HepG2 (cell line): ENCODE data around the gene CALY. TPM values are rescaled to one million over a fixed set of nuclear protein-coding genes. Genes with fewer than 3 reads are reported as not detected.

Source experiments
- ADNP ChIP-seq: sonication (generic); formaldehyde crosslinking; IDR thresholded peaks from 2 replicates; pipeline ENCODE4 v1.4.0; 2020; ENCODE audit warnings: missing genetic modification reagents
- AKNA ChIP-seq: sonication (generic); formaldehyde crosslinking; IDR thresholded peaks from 2 replicates; pipeline ENCODE4 v1.4.0; 2020; ENCODE audit warnings: missing genetic modification reagents, borderline replicate concordance
- HDAC2 ChIP-seq: sonication (generic); formaldehyde crosslinking; IDR thresholded peaks from 2 replicates; pipeline ENCODE4 v1.4.0; 2020; ENCODE audit warnings: missing genetic modification reagents
- LBX2 ChIP-seq: sonication (generic); formaldehyde crosslinking; IDR thresholded peaks from 2 replicates; pipeline ENCODE4 v1.5.0; 2020; ENCODE audit warnings: missing genetic modification reagents, mild to moderate bottlenecking, borderline replicate concordance
- MXI1 ChIP-seq: IDR thresholded peaks from 3 replicates; pipeline ENCODE4 v1.6.1; 2012; ENCODE audit warnings: low read depth, low read length, inconsistent platforms, borderline replicate concordance
- NFAT5 ChIP-seq: sonication (generic); formaldehyde crosslinking; IDR thresholded peaks from 2 replicates; pipeline ENCODE4 v1.4.0; 2020; ENCODE audit warnings: missing genetic modification reagents
- PHF8 ChIP-seq: sonication (generic); formaldehyde crosslinking; IDR thresholded peaks from 2 replicates; pipeline ENCODE4 v1.5.0; 2020; ENCODE audit warnings: missing genetic modification reagents
- POLR2G ChIP-seq: fragments of 200-400 bp; formaldehyde crosslinking; IDR thresholded peaks from 2 replicates; pipeline ENCODE4 v1.6.1; 2018; ENCODE audit warnings: mild to moderate bottlenecking, low read depth, low read length, moderate library complexity
- THYN1 ChIP-seq: sonication (generic); formaldehyde crosslinking; IDR thresholded peaks from 2 replicates; pipeline ENCODE4 v1.8.1; 2023; ENCODE audit warnings: low read depth, mild to moderate bottlenecking, moderate library complexity, missing genetic modification reagents, borderline replicate concordance
- ZKSCAN1 ChIP-seq: fragments of 150-350 bp; IDR thresholded peaks from 2 replicates; pipeline ENCODE4 v1.6.1; 2014; ENCODE audit warnings: low read length
- ZNF570 ChIP-seq: sonication (generic); formaldehyde crosslinking; IDR thresholded peaks from 2 replicates; pipeline ENCODE4 v1.4.0; 2020; ENCODE audit warnings: mild to moderate bottlenecking, missing genetic modification reagents, borderline replicate concordance
- ZNF790 ChIP-seq: sonication (generic); formaldehyde crosslinking; IDR thresholded peaks from 2 replicates; pipeline ENCODE4 v1.8.0; 2022; ENCODE audit warnings: missing genetic modification reagents, mild to moderate bottlenecking, borderline replicate concordance
- ZSCAN20 ChIP-seq: sonication (generic); formaldehyde crosslinking; IDR thresholded peaks from 2 replicates; pipeline ENCODE4 v1.4.0; 2020; ENCODE audit warnings: missing genetic modification reagents, mild to moderate bottlenecking, borderline replicate concordance
- polyA plus RNA-seq, 8 experiments: library from polyadenylated mRNA; depleted of rRNA in 3 of 8; stranded (reverse) in 7 of 8; unstranded in 1 of 8; fragments of >200 nt; fragmentation: Illumina TruSeq in 4 of 8; extraction: Trizol in 4 of 8; gene quantifications; 2 replicates each; pipeline versions ENCODE4 v1.2.1 to v1.2.3, GENCODE V29; 2011 to 2016; ENCODE audit warnings: low read depth in 4 of 8, missing spikeins in 1 of 8, mixed read lengths in 1 of 8; ENCODE audit not compliant: insufficient read depth in 1 of 8
- total RNA-seq, 5 experiments: library from RNA; depleted of rRNA; stranded (reverse); fragments of >200 nt; fragmentation: Illumina TruSeq; extraction: Trizol; gene quantifications; 2 replicates each; pipeline ENCODE4 v1.2.3, GENCODE V29; 2016; ENCODE audit warnings: low read depth in 1 of 5

Gene CALY
- total and polyA plus RNA-seq, 2 of the 13 experiments (the other 11 are each of a cell fraction or from before 2014, with no cell fraction given): 0.08 TPM; not detected in 1

GRCh38 chr10:133338080-133339071 lies 1.7 kb upstream of the CALY start (continued):
- TF ChIP-seq AKNA (CRISPR knock-in tag) (no peak), ZKSCAN1 (no peak), ZNF790 (no peak), ADNP (CRISPR knock-in tag) (no peak), LBX2 (CRISPR knock-in tag) (no peak), ZNF570 (CRISPR knock-in tag) (no peak), POLR2G (no peak), THYN1 (no peak), PHF8 (no peak), MXI1 (no peak), ZSCAN20 (no peak), NFAT5 (no peak), HDAC2 (no peak)
